GM19372 (cell line): Measurements from ENCODE around the gene SH3RF2.
"Not testable (repeated sequence)": the region's sequence is repeated elsewhere in the genome, so short reads cannot be mapped to it uniquely, and the experiment has no call there.

ENCODE experiments used
- ATAC-seq: cut with Tn5 transposase; IDR thresholded peaks from one replicate; pipeline ENCODE4 v1.9.1; 2021; ENCODE audit warnings: mild to moderate bottlenecking, low read depth, moderate library complexity; ENCODE audit not compliant: unreplicated experiment

Gene SH3RF2

DNA sequence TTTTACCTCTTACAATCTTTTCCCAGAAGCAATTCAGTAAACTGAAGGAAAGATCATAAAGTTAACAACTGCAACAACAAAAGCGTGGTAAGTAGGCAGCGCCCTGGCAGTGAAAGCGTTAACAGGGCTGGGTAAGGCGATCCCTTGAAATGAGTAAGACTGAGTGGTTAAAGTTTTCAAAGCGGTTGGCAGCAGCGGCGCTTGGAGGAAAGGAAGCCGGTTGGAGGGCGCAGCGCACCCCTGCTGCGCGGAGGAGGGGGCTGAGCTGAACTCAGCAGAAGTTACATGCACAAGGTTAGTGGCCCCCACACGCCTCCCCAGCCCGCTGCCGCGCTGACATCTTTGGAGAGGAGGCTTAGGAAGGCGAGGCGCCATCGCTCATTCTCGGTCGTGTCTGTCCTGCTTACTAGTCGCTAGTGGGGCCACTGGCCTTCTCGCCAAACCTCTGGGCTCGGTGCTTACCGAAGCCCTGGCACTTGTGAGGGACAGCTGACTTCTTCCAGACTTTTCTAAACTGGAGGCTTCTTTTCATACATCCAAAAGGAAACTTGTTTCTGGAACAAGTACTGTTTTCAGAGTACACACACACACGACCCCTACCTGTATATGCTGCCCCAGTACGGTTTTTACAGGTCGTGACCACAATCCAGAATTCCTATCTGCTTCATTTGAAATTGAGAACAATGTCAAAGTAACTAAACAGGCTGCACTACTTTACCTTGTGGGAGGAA is at the start of gene SH3RF2:
Gene SH3RF2 (plus strand): TSS at position 178 of the 731 bp plus-strand sequence. CDS start 1,351 bp downstream, outside the sequence.
- no peak for ATAC-seq

- no peak for ATAC-seq
Measured at GRCh38 chr5:145887217-145887616, 49.2 kb upstream of the SH3RF2 start.

DNA sequence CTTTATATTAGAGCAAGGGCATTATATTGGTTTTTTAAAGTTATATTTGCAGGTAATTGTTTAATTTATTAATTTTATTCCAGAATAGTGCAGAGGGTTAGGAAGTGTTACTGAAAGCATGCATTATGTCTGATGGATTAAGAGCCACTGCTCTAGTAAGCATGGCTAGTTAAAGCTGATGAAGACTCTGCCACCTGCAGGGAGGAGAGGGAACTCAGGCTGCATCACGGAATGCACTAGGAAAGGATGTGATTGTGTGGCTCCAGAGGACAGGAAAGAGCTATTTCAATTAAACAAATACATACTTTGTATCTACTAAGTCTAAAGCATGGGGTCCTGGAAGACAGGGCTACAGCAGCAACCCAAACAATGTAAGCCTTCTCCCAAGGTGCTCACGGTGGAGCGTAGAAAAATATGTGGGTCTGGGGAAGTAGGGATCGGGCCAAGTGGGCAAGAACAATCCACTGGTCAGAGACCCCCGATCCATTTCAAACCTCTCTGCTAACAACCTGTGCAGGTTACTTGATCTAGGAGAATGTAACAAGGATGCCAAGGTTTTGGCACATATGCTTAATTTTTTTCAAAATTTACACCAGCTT is 48.3 kb upstream of the SH3RF2 start:
- ATAC-seq: peak; percentile 54

- ATAC-seq: no peak
Measured at GRCh38 chr5:145889611-145890010, 46.8 kb upstream of the SH3RF2 start.

GRCh38 chr5:145891378-145891777 is 45.0 kb upstream of the SH3RF2 start:
- ATAC-seq: not testable (repeated sequence)

DNA sequence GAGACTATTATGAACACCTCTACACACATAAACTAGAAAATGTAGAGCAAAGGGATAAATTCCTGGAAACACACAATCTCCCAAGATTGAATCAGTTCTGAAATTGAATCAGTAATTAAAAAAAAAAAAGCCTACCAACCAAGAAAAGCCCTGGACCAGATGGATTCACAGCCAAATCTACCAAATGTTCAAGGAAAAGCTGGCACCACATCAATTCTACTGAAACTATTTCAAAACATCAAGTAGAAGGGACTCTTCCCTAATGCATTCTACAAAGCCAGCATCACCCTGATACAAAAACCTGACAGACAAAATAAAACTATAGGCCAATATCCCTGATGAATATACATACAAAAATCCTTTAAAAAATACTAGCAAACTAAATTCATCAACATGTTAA is 38.2 kb upstream of the SH3RF2 start:
- no peak for ATAC-seq

DNA sequence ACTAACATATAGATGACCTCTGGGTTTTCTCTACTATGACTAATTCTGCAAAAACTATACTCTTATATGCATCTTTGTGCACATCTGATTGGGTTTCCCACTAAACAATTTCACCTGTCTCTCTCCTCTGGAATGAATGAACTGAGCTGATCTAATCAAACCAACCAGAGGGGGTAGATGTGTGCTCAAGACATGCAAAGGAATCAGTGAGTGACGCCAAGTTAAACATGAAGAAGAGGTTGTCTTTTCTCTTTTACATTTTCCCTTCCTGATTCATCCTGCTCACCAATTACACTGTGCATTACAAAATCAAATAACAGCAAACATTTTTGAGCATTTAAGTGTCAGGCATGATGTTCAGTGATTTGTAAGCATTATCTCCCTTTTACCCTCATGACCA is 34.0 kb upstream of the SH3RF2 start:
- no peak for ATAC-seq

- no peak for ATAC-seq
Measured at GRCh38 chr5:145903113-145903512, 33.3 kb upstream of the SH3RF2 start.

DNA sequence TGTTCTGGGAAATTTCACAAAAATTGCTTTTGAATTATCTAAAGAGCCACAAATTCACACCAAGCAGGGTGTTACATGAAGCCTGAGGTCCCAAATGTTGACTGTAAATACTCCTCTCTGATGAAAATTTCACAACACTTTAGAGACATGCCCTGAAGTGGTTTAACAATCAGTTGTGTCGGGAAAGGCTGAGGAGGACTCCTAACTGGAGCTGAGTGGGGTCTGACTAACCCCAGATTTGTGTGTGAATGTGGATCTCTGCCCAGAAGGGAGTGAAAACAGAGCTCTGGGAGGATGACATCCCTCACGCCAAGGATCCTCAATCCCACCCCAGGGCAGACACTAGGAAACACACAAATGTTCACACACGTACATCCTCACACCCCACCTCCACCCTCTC is 32.5 kb upstream of the SH3RF2 start:
- ATAC-seq: no peak

DNA sequence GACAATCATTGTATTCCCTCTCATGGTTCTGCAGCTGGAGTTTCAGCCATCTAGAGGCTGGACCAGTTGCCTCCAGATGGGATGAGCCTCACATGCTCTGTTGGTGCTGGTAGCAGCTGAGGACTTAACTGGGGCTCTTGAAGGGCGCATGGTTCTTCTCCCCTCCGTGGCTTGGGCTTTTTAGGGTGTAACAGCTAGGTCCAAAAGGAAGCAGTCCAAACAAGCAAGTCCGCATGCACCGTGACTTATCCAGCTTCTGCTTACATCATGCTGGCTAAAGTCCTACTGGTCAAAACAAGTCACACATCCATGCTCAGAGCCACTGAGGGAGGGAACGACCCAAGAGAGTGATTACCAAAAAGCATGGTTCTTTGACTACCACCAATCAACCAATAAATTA is 31.6 kb upstream of the SH3RF2 start:
- no peak for ATAC-seq

GRCh38 chr5:145906401-145906800 is 30.0 kb upstream of the SH3RF2 start:
- no peak for ATAC-seq

DNA sequence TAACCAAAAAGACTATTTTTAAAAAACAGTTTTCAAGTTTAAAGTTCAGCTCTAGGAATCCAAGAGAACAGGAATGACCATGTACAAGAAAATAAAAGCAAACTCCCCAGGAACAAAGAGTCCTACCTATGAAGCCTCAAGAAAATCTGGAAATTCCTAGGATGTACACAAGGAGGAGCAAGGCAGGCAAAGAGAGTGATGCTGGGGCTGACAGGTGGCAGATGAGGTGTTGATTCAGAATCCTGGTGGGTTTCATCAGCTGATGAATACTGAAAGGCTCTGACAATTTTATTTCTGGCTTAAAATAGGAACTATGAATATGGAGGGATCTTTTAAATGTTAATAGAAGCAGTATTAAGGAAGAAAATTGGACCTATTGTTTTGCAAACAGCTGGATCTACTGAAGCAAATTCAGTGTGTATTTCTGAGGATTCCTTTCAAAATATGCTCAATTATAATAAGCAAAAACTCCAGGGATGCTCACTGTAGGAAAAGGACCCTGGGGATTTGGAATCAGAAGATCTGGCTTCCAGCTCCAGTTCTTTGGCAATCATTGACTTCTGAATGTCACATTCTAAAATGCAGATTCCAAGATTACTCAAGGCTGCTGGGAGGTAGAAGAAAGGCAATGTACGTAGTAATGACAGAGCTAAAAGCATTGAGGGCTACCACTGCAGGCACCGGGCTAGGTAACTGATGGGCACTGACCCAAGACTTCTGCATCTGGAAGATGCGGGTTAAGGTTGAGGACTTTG is 28.0 kb upstream of the SH3RF2 start:
- no peak for ATAC-seq

- no peak for ATAC-seq
Measured at GRCh38 chr5:145911164-145911563, 25.2 kb upstream of the SH3RF2 start.

GRCh38 chr5:145912019-145912418 is 24.4 kb upstream of the SH3RF2 start:
- no peak for ATAC-seq

DNA sequence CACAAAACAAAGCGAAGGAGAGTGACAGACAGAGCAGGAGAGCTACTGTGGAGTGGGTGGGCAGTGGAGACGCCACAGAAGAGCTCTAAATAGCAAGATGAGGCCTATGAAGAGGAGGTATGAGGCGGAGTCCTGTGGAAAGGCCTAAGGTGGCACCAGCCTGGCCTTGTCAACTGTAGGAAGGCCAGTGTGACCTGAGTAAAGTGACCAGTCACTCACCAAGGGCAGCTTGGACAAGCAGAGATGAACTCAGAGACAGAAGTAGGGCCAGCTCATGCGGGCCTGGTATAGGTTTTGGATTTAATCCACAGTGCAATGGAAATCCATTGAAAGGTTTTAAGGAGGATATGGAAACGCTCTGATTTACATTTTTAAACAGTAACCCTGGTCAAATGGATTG is 23.8 kb upstream of the SH3RF2 start:
- ATAC-seq: no peak

GRCh38 chr5:145913701-145914100 is 22.7 kb upstream of the SH3RF2 start:
- no peak for ATAC-seq

- ATAC-seq: no peak
Measured at GRCh38 chr5:145915970-145916638, 20.3 kb upstream of the SH3RF2 start.

GRCh38 chr5:145917288-145917687 is 19.1 kb upstream of the SH3RF2 start:
- ATAC-seq: no peak

GRCh38 chr5:145918397-145918796 is 18.0 kb upstream of the SH3RF2 start:
- no peak for ATAC-seq

GRCh38 chr5:145919413-145919812 is 17.0 kb upstream of the SH3RF2 start:
- ATAC-seq: no peak
